ENCODE results near the gene SSBP4. TPM values are rescaled to one million over a fixed set of nuclear protein-coding genes. Genes with fewer than 3 reads are reported as not detected.

SSBP4 gene
- total and polyA plus RNA-seq, 9 of the 15 experiments (the other 6 are each of a cell fraction or from before 2014, with no cell fraction given) = 1.1 to 189 (median 39.0) TPM

DNA sequence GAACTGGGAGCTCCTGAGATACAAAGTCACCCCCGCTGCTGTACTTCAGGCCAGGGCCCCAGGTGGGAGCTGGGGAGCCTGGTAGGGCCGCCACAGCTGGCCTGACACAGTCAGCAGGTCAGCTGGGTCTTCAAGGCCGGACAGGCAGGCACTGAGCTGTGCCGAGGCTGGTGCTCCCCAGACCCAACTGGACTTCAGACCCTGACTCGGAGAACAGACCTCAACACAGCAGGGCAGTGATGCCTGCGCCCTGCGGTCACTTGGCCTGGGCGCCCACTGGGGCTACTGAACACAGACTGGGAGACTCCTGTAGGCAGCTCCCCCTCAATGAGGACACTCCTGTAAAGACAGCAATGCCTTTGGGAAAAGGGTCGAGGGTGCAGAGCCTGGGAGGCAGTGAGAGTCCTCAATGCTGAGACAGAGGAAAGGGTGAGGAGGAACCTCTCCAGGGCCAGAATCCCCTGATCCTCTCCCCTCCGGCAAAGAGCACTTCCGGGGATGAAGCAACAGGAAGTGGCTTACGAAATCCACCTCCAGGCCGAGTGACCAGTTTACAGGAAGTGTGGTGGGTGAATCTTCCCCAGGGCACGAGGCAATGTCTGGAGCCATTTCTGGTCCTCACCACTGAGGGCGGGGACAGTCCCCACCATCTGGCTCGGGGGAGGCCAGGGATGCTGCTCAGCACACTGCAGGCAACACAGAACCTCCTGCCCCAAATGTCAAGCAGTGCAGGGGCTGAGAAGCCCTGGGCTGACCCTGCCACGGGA lies 59.5 kb downstream of the SSBP4 start (continued):
- TF ChIP-seq, protein P1, sequence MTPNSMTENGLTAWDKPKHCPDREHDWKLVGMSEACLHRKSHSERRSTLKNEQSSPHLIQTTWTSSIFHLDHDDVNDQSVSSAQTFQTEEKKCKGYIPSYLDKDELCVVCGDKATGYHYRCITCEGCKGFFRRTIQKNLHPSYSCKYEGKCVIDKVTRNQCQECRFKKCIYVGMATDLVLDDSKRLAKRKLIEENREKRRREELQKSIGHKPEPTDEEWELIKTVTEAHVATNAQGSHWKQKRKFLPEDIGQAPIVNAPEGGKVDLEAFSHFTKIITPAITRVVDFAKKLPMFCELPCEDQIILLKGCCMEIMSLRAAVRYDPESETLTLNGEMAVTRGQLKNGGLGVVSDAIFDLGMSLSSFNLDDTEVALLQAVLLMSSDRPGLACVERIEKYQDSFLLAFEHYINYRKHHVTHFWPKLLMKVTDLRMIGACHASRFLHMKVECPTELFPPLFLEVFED (CRISPR knock-in tag; conservative IDR thresholded peaks at IDR 0.05) = no peak
- TF ChIP-seq SIN3B (IDR thresholded peaks at IDR 0.05; ENCODE audit: low read depth) (no peak), DMBX1 (CRISPR knock-in tag; IDR thresholded peaks at IDR 0.05; ENCODE audit: borderline replicate concordance) (peak; percentile 79; the same call in 1 of the 2 replicates), FOXA1 (IDR thresholded peaks at IDR 0.05; ENCODE audit: borderline replicate concordance) (no peak), ZNF764 (CRISPR knock-in tag; IDR thresholded peaks at IDR 0.05; ENCODE audit: low read depth) (no peak), ZNF41 (CRISPR knock-in tag; conservative IDR thresholded peaks at IDR 0.05) (no peak), SMARCB1 (IDR thresholded peaks at IDR 0.05; ENCODE audit: insufficient read length, low read depth) (no peak), ZNF134 (CRISPR knock-in tag; conservative IDR thresholded peaks at IDR 0.05) (no peak), SRSF9 (IDR thresholded peaks at IDR 0.05; ENCODE audit: borderline replicate concordance, low read depth, low read length) (no peak), NR2F6 (CRISPR knock-in tag; IDR thresholded peaks at IDR 0.05) (no peak), KDM4B (IDR thresholded peaks at IDR 0.05; ENCODE audit: borderline replicate concordance in 2 of 2, low read depth in 1 of 2) (peak in 1 of 2 experiments; percentile 60; a peak in 1 of 4 replicates), C11orf30 (IDR thresholded peaks at IDR 0.05; ENCODE audit: low read depth) (no peak), ZFP1 (CRISPR knock-in tag; IDR thresholded peaks at IDR 0.05) (no peak), ZNF511 (CRISPR knock-in tag; IDR thresholded peaks at IDR 0.05) (no peak), CBX3 (IDR thresholded peaks at IDR 0.05; ENCODE audit: borderline replicate concordance in 1 of 2, low read length in 2 of 2) (no peak), SMAD3 (CRISPR knock-in tag; conservative IDR thresholded peaks at IDR 0.05) (no peak)
- TF ChIP-seq, protein P2, sequence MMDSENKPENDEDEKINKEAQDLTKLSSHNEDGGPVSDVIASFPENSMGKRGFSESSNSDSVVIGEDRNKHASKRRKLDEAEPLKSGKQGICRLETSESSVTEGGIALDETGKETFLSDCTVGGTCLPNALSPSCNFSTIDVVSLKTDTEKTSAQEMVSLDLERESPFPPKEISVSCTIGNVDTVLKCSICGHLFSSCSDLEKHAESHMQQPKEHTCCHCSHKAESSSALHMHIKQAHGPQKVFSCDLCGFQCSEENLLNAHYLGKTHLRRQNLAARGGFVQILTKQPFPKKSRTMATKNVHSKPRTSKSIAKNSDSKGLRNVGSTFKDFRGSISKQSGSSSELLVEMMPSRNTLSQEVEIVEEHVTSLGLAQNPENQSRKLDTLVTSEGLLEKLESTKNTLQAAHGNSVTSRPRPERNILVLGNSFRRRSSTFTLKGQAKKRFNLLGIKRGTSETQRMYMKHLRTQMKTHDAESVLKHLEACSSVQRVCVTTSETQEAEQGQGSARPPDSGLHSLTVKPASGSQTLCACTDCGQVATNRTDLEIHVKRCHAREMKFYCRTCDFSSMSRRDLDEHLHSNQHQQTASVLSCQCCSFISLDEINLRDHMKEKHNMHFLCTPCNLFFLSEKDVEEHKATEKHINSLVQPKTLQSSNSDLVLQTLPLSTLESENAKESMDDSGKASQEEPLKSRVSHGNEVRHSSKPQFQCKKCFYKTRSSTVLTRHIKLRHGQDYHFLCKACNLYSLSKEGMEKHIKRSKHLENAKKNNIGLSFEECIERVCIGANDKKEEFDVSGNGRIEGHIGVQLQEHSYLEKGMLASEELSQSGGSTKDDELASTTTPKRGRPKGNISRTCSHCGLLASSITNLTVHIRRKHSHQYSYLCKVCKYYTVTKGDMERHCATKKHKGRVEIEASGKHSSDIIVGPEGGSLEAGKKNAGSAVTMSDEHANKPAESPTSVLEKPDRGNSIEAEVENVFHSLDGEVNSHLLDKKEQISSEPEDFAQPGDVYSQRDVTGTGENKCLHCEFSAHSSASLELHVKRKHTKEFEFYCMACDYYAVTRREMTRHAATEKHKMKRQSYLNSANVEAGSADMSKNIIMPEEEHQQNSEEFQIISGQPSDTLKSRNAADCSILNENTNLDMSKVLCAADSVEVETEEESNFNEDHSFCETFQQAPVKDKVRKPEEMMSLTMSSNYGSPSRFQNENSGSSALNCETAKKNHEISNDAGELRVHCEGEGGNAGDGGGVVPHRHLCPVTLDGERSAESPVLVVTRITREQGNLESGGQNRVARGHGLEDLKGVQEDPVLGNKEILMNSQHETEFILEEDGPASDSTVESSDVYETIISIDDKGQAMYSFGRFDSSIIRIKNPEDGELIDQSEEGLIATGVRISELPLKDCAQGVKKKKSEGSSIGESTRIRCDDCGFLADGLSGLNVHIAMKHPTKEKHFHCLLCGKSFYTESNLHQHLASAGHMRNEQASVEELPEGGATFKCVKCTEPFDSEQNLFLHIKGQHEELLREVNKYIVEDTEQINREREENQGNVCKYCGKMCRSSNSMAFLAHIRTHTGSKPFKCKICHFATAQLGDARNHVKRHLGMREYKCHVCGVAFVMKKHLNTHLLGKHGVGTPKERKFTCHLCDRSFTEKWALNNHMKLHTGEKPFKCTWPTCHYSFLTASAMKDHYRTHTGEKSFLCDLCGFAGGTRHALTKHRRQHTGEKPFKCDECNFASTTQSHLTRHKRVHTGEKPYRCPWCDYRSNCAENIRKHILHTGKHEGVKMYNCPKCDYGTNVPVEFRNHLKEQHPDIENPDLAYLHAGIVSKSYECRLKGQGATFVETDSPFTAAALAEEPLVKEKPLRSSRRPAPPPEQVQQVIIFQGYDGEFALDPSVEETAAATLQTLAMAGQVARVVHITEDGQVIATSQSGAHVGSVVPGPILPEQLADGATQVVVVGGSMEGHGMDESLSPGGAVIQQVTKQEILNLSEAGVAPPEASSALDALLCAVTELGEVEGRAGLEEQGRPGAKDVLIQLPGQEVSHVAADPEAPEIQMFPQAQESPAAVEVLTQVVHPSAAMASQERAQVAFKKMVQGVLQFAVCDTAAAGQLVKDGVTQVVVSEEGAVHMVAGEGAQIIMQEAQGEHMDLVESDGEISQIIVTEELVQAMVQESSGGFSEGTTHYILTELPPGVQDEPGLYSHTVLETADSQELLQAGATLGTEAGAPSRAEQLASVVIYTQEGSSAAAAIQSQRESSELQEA (IDR thresholded peaks at IDR 0.05; ENCODE audit: low read depth) = no peak

Data from K562 (cell line).